Activated T-cell treated with anti-CD3 and anti-CD28 coated beads, Interleukin-2, amount 50 U/mL, for 1 hour (primary cell): Measurements from ENCODE around the gene ANKS1B.
"Not testable (repeated sequence)": the region's sequence is repeated elsewhere in the genome, so short reads cannot be mapped to it uniquely, and the experiment has no call there.

ENCODE experiments used
- DNase-seq: peaks from one replicate; pipeline ENCODE4 v3.0.0-alpha.2; 2020

Gene ANKS1B

DNA sequence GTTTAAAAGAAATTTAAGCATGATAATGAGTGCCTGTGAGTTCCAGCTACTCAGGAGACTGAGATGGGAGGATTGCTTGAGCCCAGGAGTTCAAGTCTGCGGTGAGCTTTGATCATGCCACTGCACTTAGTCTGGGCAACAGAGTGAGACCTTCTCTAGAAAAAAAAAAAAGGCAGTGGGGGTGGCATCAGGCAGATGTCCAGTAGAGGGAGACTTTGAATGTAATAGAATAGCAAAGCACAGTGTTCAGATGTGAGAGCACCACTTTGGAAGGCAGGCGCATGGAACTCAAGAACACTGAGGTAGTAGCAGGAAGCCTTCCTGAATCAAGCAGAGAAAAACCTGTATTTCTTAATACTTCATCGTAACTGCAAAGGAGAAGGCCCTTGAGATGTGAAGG, 731.7 kb downstream of the ANKS1B start:
- DNase-seq: no peak

- no peak for DNase-seq
Measured at GRCh38 chr12:99250091-99250490, 734.6 kb downstream of the ANKS1B start.

DNA sequence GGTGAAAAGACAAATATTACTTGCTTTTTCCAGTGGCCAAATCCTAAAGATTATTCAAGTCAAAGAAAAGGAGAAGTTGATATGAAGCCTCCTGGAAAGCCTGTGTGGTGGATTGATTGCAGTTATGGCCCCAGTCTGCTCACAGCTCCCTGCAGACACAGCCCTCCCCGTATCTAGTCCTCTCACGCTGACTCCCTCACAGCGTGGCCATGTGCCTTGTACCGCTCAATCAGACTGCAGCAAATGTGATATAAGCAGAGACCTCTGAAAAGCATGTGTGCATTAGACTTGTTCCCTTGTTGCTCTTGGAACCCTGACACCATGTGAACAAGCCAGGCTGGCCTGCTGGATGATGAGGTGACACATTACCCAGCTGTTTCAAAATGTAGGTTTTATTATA, 735.2 kb downstream of the ANKS1B start:
- DNase-seq: no peak

DNA sequence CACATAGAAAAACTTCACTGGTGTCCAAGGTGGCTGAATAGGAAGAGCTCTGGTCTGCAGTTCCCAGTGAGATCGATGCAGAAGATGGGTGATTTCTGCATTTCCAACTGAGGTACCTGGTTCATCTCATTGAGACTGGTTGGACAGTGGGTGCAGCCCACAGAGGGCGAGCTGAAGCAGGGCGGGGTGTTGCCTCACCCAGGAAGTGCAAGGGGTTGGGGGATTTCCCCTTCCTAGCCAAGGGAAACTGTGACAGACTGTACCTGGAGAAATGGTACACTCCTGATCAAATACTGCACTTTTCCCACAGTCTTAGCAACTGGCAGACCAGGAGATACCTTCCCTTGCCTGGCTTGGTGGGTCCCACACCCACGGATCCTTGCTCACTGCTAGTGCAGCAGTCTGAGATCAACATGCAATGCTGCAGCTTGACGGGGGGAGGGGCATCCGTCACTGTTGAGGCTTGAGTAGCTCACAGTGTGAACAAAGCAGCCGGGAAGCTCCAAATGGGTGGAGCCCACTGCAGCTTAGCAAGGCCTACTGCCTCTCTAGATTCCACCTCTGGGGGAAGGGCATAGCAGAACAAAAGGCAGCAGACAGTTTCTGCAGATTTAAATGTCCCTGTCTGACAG, 746.7 kb downstream of the ANKS1B start:
- not testable (repeated sequence) for DNase-seq

DNA sequence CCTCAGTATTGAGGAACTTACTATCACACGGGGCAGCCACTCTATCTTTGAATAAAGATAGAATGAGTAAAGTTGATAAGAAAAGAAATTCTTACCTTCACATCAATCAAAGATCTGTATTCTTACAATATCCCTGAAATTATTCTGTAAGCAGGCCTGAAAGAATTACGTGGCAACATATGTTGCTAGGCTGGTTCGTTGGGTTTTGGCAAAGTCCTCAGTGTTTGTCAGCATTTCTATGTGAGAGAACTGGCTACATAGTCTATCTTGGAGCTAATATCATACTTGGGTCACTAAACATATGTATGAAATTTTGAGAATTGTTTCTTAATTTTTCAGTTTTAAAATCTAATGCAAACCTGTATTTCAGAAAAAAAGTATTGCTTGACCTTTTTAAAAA, 749.4 kb downstream of the ANKS1B start:
- DNase-seq: no peak

DNA sequence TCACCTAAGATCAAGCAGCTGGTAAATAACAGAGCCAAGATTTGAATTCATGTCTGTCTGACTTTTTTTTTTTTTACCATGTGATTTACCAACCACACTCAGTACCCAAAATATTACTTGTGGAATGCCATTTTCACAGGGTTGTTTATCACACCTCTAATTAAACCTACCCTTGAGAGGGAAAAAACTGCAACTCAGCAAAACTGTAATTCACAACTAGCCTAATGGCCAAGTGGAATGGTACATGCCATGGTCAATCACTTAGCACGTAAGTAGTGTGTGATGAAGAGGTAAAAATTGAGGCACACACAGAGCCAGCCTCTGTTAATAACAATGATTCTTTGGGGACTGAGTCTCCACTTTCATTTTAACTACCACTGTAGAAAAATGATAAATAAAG, 750.0 kb downstream of the ANKS1B start:
- no peak for DNase-seq

- DNase-seq: no peak
Measured at GRCh38 chr12:99232324-99232723, 752.4 kb downstream of the ANKS1B start.

DNA sequence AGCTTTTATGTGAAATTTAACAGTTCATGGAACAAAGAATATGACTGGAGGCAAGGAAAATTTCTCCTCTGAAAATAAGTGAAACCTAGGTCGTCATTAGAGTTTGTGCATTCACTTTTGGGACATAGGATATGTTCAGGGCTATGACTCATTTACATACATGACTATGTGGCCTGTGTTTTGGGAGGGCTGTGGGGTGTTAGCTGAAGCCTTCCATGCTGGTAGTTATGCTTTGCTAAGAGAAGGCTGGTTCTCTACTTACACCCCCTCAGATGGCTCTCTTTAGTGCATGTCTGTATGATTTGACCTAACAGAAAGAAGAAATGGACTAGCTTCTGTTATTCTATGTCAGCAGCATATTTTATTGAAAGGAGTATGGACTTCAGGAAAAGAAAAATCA, 753.7 kb downstream of the ANKS1B start:
- no peak for DNase-seq

DNA sequence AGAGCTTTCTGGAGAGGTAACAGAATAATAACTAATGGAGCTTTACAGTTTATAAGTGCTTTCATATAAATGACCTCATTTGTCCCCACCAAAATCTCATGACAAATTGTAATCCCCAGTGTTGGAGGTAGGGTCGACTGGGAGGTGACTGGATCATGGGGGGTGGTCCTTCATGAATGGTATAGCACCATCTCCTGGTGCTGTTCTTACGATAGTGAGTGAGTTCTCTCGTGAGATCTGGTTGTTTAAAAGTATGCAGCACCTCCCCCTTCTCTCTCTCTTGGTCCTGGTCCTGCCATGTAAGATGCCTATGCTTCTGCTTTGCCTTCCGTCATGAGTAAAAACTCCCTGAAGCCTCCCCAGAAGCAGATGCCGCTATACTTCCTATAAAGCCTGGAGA, 760.5 kb downstream of the ANKS1B start:
- no peak for DNase-seq

DNA sequence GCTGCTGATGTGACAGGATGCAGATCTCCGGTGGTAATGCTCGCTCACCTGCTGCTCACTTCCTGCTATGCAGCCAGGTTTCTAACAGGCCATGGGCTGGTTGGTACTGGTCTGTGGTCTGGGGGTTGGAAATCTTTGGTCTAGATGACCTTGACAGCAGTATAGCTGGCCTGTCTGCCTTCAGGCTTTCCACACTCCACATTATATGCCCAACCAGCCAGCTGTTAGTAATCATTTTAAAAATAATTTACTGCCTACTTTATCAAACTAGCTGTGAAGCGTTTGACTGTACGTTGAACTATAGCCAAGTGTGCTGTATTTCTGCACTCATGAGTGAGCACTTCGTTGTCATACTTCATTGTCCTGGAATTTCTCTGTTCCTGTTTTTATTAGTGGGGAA, 761.2 kb downstream of the ANKS1B start:
- DNase-seq: no peak

DNA sequence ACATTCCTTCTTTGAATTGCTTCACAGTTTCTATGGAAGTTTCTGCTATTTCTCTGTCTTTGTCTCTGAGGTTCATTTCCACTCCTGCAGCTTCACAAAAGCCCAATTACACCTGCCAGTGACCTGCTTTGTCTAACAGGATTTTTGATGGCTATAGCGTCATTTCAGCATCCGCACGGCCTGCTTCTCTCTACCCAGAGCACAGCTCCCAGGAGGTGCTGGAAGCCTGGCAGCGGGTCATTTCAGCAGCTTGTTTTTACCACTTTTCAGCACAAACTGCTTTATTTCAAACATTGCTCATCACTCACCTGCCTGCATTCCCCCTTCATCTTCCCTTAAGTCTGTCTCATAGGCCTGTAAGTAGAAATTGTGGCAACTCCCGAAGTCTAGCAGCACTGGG, 771.7 kb downstream of the ANKS1B start:
- DNase-seq: no peak

GRCh38 chr12:99212275-99212674, 772.5 kb downstream of the ANKS1B start:
- DNase-seq: no peak

DNA sequence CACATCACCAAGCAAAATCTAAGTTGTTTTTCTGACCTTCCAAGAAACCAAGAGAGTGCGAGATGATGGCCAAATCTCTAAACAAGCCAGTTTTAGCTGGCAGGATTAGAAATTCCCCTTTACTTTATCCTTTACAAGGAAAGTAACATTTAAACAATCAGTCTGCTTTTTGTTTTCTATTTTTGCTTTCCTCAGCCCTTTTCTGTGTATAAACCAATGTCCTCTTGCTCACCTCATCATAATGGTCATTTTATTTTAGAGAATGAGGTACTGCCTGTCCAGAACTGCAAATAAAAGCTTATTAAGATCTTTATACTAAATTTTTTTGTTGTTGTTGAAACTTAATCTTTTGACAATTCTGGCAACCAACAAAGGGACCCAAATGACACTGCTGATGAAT, 779.6 kb downstream of the ANKS1B start:
- no peak for DNase-seq

DNA sequence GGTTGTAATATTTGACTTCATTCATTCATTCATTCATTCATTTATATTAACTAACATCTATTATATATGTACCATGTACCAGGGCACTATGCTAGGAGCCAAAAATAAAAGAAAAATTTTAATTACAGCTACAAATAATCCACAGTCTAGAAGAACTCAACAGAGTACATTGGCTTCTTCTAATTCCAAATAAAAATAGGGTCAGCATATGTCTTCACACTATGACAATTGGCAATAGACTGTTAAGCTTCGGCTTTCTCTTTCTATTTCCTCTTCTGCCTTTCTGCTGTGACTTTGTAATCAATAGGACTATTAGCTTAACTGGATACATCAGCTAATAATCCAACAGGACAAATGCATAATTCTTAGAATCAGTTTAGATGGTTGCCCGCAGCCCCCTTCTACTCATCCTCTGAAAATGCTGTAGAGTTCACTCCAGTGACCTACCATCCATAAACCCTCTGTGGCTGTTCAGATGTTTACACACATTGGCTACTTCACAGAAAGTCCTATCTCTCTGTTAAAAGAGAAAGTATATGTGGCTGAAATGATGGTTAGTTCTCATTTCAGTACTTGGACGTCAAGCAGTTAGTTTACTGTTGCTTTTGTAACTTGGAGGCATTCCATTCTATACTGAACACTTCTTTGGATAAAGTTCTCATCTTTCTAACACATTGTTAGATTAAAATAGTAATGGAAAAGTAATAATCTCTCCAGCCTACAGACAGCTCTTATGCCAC, 782.7 kb downstream of the ANKS1B start:
- no peak for DNase-seq

DNA sequence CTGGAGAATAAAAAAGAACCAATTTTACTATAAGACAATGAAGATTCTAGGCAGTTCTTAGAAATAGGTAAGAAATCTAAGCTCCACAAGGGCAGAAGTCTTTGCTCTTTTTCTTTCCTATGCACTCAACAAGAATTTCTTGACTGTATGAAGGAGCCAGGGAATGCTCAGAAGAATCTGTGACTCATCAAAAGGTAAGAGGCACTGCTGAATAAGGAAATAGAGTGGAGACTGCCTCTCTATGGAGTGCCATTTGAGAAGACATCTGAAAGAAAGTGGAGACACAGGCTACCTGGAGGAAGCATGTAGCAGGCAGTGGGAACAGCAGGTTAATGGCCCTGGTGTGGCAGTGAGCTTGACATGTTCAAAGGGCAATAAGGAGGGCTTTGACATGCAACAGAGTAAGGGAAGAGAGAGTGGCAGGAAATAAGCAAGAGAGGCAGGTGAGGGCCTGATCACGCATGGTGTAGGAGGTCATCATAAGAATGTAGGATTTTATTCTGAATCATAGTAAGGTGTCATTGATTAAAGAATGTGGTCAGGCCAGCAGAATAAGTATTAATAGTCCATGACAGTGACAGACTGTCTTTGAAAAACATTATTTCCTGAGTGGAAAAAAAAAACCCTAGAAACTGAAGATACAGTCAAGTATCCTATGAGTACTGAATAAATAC, 783.9 kb downstream of the ANKS1B start:
- no peak for DNase-seq

GRCh38 chr12:99195474-99195873, 789.3 kb downstream of the ANKS1B start:
- DNase-seq: no peak

GRCh38 chr12:99192489-99192888, 792.2 kb downstream of the ANKS1B start:
- no peak for DNase-seq

GRCh38 chr12:99176871-99177270, 807.9 kb downstream of the ANKS1B start:
- DNase-seq: no peak

GRCh38 chr12:99170461-99170860, 814.3 kb downstream of the ANKS1B start:
- DNase-seq: no peak

GRCh38 chr12:99170037-99170436, 814.7 kb downstream of the ANKS1B start:
- DNase-seq: no peak

- no peak for DNase-seq
Measured at GRCh38 chr12:99157946-99158345, 826.8 kb downstream of the ANKS1B start.

- no peak for DNase-seq
Measured at GRCh38 chr12:99154983-99155336, 829.8 kb downstream of the ANKS1B start.

GRCh38 chr12:99154216-99154982, 830.3 kb downstream of the ANKS1B start:
- DNase-seq: no peak

GRCh38 chr12:99153293-99153692, 831.4 kb downstream of the ANKS1B start:
- no peak for DNase-seq
